Mesothelial cell of epicardium (in vitro differentiated cells): Measurements from ENCODE around the gene HOXD1. TPM values are rescaled to one million over a fixed set of nuclear protein-coding genes. Genes with fewer than 3 reads are reported as not detected.

Source experiments
- DNase-seq, 2 experiments: peaks; one replicate each; pipeline ENCODE4 v3.0.0; 2021; ENCODE audit warnings: low spot score in 2 of 2; ENCODE audit not compliant: unreplicated experiment in 2 of 2
- H3K27ac Mint-ChIP-seq: 2 replicates; pipeline ENCODE4 v1.8.0; 2021; ENCODE audit warnings: mixed read lengths
- H3K27me3 Mint-ChIP-seq: 2 replicates; pipeline ENCODE4 v1.8.0; 2021; ENCODE audit warnings: low read depth, mixed read lengths
- H3K36me3 Mint-ChIP-seq: 2 replicates; pipeline ENCODE4 v1.8.0; 2021; ENCODE audit warnings: mixed read lengths
- H3K4me1 Mint-ChIP-seq: 2 replicates; pipeline ENCODE4 v1.8.0; 2021; ENCODE audit warnings: mixed read lengths
- H3K4me3 Mint-ChIP-seq: 2 replicates; pipeline ENCODE4 v1.8.0; 2021; ENCODE audit warnings: mild to moderate bottlenecking, moderate library complexity, mixed read lengths
- H3K9me3 Mint-ChIP-seq: 2 replicates; pipeline ENCODE4 v1.8.0; 2021; ENCODE audit warnings: mixed read lengths
- total RNA-seq: library from RNA; stranded (reverse); gene quantifications from 3 replicates; pipeline ENCODE4 v1.2.1, GENCODE V29; 2021
- TF ChIP-seq, protein P1 (sequence below): fragments of 200-600 bp; sonication (generic); IDR thresholded peaks from one replicate; pipeline ENCODE4 v1.5.0; 2021; ENCODE audit warnings: antibody characterized with exemption; ENCODE audit not compliant: unreplicated experiment

Gene HOXD1
- total RNA-seq, 1 donor from 2014 or later: not detected

DNA sequence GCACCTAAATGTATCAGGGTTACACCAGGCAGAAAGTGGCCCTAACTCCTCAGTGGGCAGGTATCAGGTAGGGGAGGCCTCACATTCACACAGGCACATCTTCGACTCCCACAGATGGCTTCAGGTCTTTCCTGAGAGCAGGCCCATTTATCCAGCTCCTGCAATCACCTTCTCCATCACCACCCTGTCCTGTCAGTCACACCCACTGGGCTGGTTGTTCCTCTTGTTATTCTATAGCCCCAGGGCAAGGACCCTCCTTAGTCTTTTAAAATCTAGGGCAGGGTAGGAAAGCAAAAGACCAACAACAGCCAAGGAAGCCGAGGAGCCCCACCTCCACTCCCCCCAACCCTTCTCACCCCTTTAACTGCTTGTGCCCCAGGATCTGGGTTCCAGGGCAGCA is 46.2 kb upstream of the HOXD1 start:
- H3K9me3 Mint-ChIP-seq: no peaks in the 10 kb centered on the region
- peaks cover 97% of the 10 kb centered on the region for H3K27me3 Mint-ChIP-seq
- H3K4me1 Mint-ChIP-seq: no peaks in the 10 kb centered on the region
- TF ChIP-seq, protein P1, sequence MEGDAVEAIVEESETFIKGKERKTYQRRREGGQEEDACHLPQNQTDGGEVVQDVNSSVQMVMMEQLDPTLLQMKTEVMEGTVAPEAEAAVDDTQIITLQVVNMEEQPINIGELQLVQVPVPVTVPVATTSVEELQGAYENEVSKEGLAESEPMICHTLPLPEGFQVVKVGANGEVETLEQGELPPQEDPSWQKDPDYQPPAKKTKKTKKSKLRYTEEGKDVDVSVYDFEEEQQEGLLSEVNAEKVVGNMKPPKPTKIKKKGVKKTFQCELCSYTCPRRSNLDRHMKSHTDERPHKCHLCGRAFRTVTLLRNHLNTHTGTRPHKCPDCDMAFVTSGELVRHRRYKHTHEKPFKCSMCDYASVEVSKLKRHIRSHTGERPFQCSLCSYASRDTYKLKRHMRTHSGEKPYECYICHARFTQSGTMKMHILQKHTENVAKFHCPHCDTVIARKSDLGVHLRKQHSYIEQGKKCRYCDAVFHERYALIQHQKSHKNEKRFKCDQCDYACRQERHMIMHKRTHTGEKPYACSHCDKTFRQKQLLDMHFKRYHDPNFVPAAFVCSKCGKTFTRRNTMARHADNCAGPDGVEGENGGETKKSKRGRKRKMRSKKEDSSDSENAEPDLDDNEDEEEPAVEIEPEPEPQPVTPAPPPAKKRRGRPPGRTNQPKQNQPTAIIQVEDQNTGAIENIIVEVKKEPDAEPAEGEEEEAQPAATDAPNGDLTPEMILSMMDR: no peak
- no peak overlapping the region for H3K4me3 Mint-ChIP-seq
- no peak overlapping the region for H3K27ac Mint-ChIP-seq
- H3K36me3 Mint-ChIP-seq: peaks cover 3% of the 10 kb centered on the region
- no peak for DNase-seq

DNA sequence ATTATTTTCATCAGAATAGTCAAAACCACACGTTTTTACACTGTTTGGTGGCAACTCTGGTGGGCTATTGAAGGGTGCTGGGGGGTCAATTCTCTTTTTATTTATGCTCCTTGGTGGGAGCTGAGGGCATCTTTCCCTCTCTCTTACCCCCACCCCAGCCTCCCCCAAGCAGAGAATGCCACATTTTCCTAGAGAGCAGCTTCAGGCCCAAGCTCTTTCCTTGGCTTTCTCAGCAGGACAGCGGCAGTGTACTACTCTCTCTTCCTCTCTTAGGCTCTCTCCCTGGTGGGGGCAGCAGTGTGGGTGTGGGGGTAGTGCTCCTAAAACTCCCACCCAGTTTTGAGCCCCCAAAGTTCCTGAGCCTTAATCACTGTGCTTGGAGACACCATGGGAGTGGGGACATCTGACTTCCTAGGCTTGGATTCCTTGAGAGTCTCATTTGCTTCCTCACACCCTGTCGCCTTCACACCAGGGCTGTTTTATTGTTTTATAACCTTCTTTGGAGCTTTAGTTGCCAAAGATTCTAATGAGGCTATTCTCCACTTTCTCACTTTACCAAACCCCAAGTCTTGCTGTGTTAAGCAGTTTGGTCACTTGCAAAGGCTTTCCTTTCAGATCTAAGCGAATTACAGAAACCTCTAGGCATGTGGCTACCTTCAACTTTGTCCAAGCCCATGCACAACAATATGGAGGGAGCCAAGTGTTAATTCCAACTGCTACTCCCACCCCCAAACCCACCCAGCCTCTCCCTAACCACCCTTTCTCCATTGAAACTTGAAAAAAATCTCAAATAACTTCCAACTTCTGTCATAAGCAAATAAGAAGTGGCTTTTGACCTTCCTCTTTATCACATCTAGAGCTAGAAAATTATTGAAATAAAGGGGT is 43.1 kb upstream of the HOXD1 start:
- Mint-ChIP-seq H3K9me3 (no peaks in the 10 kb centered on the region), H3K36me3 (peaks cover 2% of the 10 kb centered on the region), H3K27me3 (peaks cover 98% of the 10 kb centered on the region), H3K4me3 (no peak overlapping the region), H3K27ac (no peak overlapping the region), H3K4me1 (peaks cover 5% of the 10 kb centered on the region)
- TF ChIP-seq, protein P1: no peak
- no peak for DNase-seq

DNA sequence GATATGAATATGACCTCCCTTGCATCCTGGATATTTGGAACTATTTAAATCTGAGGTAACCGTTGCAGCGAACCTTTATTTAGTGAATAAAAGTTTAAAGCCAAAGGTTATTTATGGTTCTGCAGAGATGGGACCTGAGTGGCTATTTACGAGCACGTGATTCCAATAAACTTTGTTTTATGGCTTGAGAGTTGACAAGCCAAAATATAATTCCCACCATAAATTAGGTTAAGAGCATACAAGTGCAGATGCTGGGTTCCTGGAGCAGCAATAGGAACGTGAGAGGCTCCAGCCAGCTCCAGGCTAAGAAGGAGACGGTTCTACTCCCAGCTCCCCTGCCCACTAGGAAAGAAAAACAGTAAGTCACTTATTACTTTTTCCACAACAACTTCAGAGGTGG is 42.4 kb upstream of the HOXD1 start:
- Mint-ChIP-seq H3K36me3 (peaks cover 2% of the 10 kb centered on the region), H3K4me3 (no peak overlapping the region), H3K4me1 (peaks cover 5% of the 10 kb centered on the region), H3K27ac (no peak overlapping the region), H3K9me3 (no peaks in the 10 kb centered on the region), H3K27me3 (peaks cover 99% of the 10 kb centered on the region)
- TF ChIP-seq, protein P1: no peak
- DNase-seq: no peak

DNA sequence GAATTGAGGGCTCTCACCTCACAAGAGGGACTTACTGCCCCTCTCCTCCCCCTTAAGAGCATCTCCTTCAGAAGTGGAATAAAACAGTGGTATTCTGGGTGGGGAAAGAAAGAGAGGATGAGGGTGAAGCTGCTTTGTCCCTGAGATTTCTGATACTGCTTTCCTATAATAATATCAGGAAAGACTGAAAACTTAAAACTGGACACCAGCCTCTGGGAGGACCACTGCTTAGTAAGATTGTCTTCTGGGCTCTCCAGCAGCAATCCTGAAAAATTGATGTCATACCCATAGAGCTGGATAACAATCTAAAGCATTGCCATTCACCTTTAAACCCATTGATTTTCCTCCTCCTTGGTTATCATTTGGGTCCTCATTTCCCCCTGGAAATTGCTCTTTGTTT is 41.8 kb upstream of the HOXD1 start:
- Mint-ChIP-seq H3K27me3 (peaks cover 98% of the 10 kb centered on the region), H3K36me3 (peaks cover 2% of the 10 kb centered on the region), H3K4me3 (no peak overlapping the region), H3K4me1 (peaks cover 5% of the 10 kb centered on the region), H3K27ac (no peak overlapping the region), H3K9me3 (no peaks in the 10 kb centered on the region)
- no peak for DNase-seq
- TF ChIP-seq, protein P1: no peak

DNA sequence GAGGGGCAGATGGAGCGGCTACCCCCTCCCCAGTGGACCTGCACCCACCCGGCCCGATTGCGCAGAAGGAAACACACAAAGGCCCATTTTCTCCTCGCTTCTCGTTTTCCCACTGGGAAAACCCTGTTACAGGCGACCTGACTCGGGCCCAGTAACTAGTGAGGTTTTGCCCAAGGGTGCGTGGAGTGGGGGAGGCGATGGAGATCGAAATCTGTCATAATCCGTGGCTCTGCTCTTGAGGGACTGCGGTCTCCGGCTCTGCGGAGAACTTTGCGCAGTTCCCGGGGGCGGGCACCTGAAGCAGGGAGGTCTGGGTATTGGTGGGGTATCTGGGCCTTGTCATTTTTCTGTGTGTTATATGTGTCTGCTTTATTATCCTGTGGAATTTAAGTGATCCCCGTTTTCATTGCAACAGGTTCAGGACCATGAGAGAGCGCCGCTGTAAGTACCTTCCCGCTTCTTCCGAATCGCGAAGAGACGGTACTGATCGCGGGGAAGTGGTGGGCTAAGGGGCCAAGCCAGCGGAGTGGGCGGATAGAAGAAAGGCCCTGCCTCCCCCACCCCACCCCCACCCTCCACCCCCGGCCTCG is 41.2 kb upstream of the HOXD1 start:
- Mint-ChIP-seq H3K4me1 (peaks cover 6% of the 10 kb centered on the region), H3K9me3 (no peaks in the 10 kb centered on the region), H3K4me3 (no peak overlapping the region), H3K27me3 (peaks cover 98% of the 10 kb centered on the region), H3K36me3 (peaks cover 2% of the 10 kb centered on the region), H3K27ac (no peak overlapping the region)
- TF ChIP-seq, protein P1: no peak
- no peak for DNase-seq
